CD14-positive monocyte (primary cell): ENCODE data around the gene B3GNT2. TPM values are rescaled to one million over a fixed set of nuclear protein-coding genes. Genes with fewer than 3 reads are reported as not detected.

Source experiments
- DNase-seq, 3 donors: peaks; one replicate each; pipeline ENCODE4 v3.0.0-alpha.2; 2011 to 2022
- H2AFZ ChIP-seq: 2 replicates; pipeline ENCODE4 v1.6.0; 2012; ENCODE audit warnings: mild to moderate bottlenecking, low read depth, low read length, inconsistent platforms; ENCODE audit not compliant: insufficient read depth, poor library complexity, severe bottlenecking
- H3K27ac ChIP-seq, 2 donors: 1 replicate in 1 of 2; 2 replicates in 1 of 2; pipeline ENCODE4 v1.5.1; 2012 to 2013; ENCODE audit warnings: low read length in 2 of 2, control low read depth in 1 of 2, inconsistent platforms in 1 of 2, low read depth in 1 of 2, mild to moderate bottlenecking in 1 of 2
- H3K27me3 ChIP-seq, 2 donors: one replicate each; pipeline versions ENCODE4 v1.6.0 to v1.6.1; 2011 to 2013; ENCODE audit warnings: low read length in 2 of 2; ENCODE audit not compliant: control insufficient read depth in 2 of 2, insufficient read depth in 2 of 2
- H3K36me3 ChIP-seq, 2 donors: replicated peaks in 1 of 2; 1 replicate in 1 of 2; 2 replicates in 1 of 2; pipeline versions ENCODE4 v1.5.1 to v1.6.1; 2012 to 2013; ENCODE audit warnings: low read length in 2 of 2, control low read depth in 1 of 2, inconsistent platforms in 1 of 2, mild to moderate bottlenecking in 1 of 2; ENCODE audit not compliant: insufficient read depth in 2 of 2, control insufficient read depth in 1 of 2
- H3K4me1 ChIP-seq, 2 donors: 1 replicate in 1 of 2; 2 replicates in 1 of 2; pipeline versions ENCODE4 v1.5.1 to v1.6.1; 2012 to 2013; ENCODE audit warnings: low read length in 2 of 2, control low read depth in 1 of 2, inconsistent platforms in 1 of 2, mild to moderate bottlenecking in 1 of 2, moderate library complexity in 1 of 2; ENCODE audit not compliant: insufficient read depth in 2 of 2, control insufficient read depth in 1 of 2
- H3K4me2 ChIP-seq: replicated peaks from 2 replicates; pipeline ENCODE3; 2012; ENCODE audit warnings: low read length, moderate library complexity, mild to moderate bottlenecking; ENCODE audit not compliant: poor library complexity, severe bottlenecking; ENCODE audit errors: extremely low read depth
- H3K4me3 ChIP-seq, 3 experiments: fragments of 200-600 bp in 1 of 3; sonication (generic) in 1 of 3; replicated peaks in 1 of 3; 1 replicate in 2 of 3; 2 replicates in 1 of 3; pipeline ENCODE4 v1.5.1; 2011 to 2013; ENCODE audit warnings: low read length in 3 of 3, mild to moderate bottlenecking in 3 of 3, control low read depth in 2 of 3, low read depth in 2 of 3, inconsistent platforms in 1 of 3, moderate library complexity in 1 of 3
- H3K79me2 ChIP-seq: 2 replicates; pipeline ENCODE4 v1.6.0; 2012; ENCODE audit warnings: mild to moderate bottlenecking, control low read depth, inconsistent platforms, low read length, moderate library complexity; ENCODE audit not compliant: insufficient read depth
- H3K9ac ChIP-seq: 2 replicates; pipeline ENCODE4 v1.6.0; 2017; ENCODE audit warnings: low read length, mild to moderate bottlenecking; ENCODE audit not compliant: insufficient read depth, poor library complexity, severe bottlenecking
- H3K9me3 ChIP-seq, 2 donors: replicated peaks in 1 of 2; 1 replicate in 1 of 2; 2 replicates in 1 of 2; pipeline versions ENCODE4 v1.5.1 to v1.6.1; 2012 to 2013; ENCODE audit warnings: low read length in 2 of 2, control low read depth in 1 of 2; ENCODE audit not compliant: control insufficient read depth in 1 of 2, insufficient read depth in 1 of 2
- H4K20me1 ChIP-seq: 2 replicates; pipeline ENCODE4 v1.6.0; 2012; ENCODE audit warnings: mild to moderate bottlenecking, low read length, control low read depth, moderate library complexity; ENCODE audit not compliant: insufficient read depth
- H3K27ac Mint-ChIP-seq, 7 donors: one replicate each; pipeline ENCODE4 v1.8.0; 2020; ENCODE audit warnings: mild to moderate bottlenecking in 7 of 7, mixed read lengths in 7 of 7, moderate library complexity in 6 of 7, inconsistent platforms in 2 of 7
- H3K27me3 Mint-ChIP-seq, 3 donors: one replicate each; pipeline ENCODE4 v1.8.0; 2021 to 2022; ENCODE audit warnings: low read depth in 3 of 3, mild to moderate bottlenecking in 3 of 3, mixed read lengths in 3 of 3, moderate library complexity in 3 of 3, inconsistent platforms in 1 of 3
- H3K36me3 Mint-ChIP-seq, 2 donors: one replicate each; pipeline ENCODE4 v1.8.0; 2020; ENCODE audit warnings: mixed read lengths in 2 of 2, inconsistent platforms in 1 of 2, mild to moderate bottlenecking in 1 of 2
- H3K4me1 Mint-ChIP-seq: one replicate; pipeline ENCODE4 v1.8.0; 2020; ENCODE audit warnings: mild to moderate bottlenecking, mixed read lengths
- H3K4me3 Mint-ChIP-seq, 2 donors: one replicate each; pipeline ENCODE4 v1.8.0; 2020; ENCODE audit warnings: mild to moderate bottlenecking in 2 of 2, mixed read lengths in 2 of 2, moderate library complexity in 1 of 2
- H3K9me3 Mint-ChIP-seq, 7 donors: one replicate each; pipeline ENCODE4 v1.8.0; 2020 to 2022; ENCODE audit warnings: mixed read lengths in 7 of 7, mild to moderate bottlenecking in 6 of 7, moderate library complexity in 6 of 7, inconsistent platforms in 2 of 7
- WGBS: methylation state at CpG from one replicate; pipeline ENCODE4 v1.1.5; 2013; ENCODE audit warnings: missing lambda C conversion rate; ENCODE audit not compliant: insufficient coverage; 5-methylcytosine and 5-hydroxymethylcytosine counted together
- intact Hi-C, 2 donors: fragments of 100-400 bp; cut with micrococcal nuclease; formaldehyde crosslinking; loops; one replicate each; pipeline versions ENCODE4 v1.15.0 to v1.15.1; 2023
- polyA plus RNA-seq, 3 donors: library from polyadenylated mRNA; depleted of rRNA in 1 of 3; unstranded in 2 of 3; stranded (reverse) in 1 of 3; fragments of 300-500 nt in 2 of 3; fragments of >200 nt in 1 of 3; fragmentation: Illumina TruSeq in 2 of 3; gene quantifications; 1 replicate in 2 of 3; 2 replicates in 1 of 3; pipeline ENCODE4 v1.2.3, GENCODE V29; 2012 to 2021
- TF ChIP-seq, protein P1 (sequence below): fragments of 200-600 bp; IDR thresholded peaks from one replicate; pipeline ENCODE4 v1.8.0; 2022; ENCODE audit warnings: antibody characterized with exemption, mild to moderate bottlenecking

B3GNT2 gene
- polyA plus RNA-seq, 3 donors = 15.9 to 34.7 (median 18.5) TPM

DNA sequence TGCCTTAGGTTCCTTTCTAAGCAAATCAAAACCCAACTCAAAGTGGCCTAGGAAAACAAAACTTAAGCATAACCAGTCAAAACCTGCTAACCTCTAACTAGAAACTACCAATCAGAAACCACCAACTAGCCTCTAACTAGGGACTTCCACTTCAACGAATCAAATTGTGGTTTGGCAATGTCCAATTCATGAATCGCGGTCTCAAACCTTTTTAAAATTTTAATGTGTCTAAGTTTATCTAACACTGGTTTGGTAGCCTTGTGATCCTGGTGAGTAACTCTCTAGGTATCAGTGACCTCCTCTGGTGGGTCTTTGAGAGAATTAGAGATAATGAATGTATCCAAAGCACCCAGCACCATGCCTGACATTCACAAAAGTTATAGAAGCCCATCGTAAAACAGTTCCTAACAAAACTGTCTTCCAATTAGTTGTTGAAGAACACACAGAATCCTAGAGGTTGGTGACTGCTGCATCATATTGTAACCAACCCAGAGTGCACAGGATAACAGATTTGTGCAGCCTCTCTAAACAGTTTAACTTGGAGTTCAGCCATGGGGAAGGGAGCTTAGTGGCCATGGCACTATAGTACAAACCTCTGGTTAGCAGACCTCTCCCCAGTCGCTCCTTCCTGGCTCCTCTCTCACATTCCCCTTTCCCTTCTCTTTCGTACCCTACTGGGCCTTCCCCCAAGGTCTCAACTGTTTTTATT, 45.2 kb upstream of the B3GNT2 start:
- Histone ChIP-seq H3K79me2 (no peaks in the 10 kb centered on the region), H3K27me3 (no peaks in the 10 kb centered on the region), H3K36me3 (no peaks in the 10 kb centered on the region), H4K20me1 (no peaks in the 10 kb centered on the region), H3K9me3 (peaks cover 0 to 3% of the 10 kb centered on the region in 2 donors), H3K4me1 (peaks cover 16 to 20% of the 10 kb centered on the region in 2 donors), H2AFZ (no peak overlapping the region), H3K4me3 (no peak overlapping the region), H3K4me2 (no peak overlapping the region), H3K27ac (no peak overlapping the region), H3K9ac (no peak overlapping the region)
- Mint-ChIP-seq H3K4me1 (peaks cover 30% of the 10 kb centered on the region), H3K36me3 (peaks cover 0 to 6% of the 10 kb centered on the region in 2 donors), H3K4me3 (no peak overlapping the region), H3K27me3 (no peaks in the 10 kb centered on the region), H3K9me3 (peaks cover 0 to 8% (median 0%) of the 10 kb centered on the region in 7 donors), H3K27ac (no peak overlapping the region)
- intact Hi-C loops = no loop called here
- no peak for DNase-seq
- WGBS = no CpG with 5 or more reads among the region's 6 CpGs
- TF ChIP-seq, protein P1, sequence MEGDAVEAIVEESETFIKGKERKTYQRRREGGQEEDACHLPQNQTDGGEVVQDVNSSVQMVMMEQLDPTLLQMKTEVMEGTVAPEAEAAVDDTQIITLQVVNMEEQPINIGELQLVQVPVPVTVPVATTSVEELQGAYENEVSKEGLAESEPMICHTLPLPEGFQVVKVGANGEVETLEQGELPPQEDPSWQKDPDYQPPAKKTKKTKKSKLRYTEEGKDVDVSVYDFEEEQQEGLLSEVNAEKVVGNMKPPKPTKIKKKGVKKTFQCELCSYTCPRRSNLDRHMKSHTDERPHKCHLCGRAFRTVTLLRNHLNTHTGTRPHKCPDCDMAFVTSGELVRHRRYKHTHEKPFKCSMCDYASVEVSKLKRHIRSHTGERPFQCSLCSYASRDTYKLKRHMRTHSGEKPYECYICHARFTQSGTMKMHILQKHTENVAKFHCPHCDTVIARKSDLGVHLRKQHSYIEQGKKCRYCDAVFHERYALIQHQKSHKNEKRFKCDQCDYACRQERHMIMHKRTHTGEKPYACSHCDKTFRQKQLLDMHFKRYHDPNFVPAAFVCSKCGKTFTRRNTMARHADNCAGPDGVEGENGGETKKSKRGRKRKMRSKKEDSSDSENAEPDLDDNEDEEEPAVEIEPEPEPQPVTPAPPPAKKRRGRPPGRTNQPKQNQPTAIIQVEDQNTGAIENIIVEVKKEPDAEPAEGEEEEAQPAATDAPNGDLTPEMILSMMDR = no peak

DNA sequence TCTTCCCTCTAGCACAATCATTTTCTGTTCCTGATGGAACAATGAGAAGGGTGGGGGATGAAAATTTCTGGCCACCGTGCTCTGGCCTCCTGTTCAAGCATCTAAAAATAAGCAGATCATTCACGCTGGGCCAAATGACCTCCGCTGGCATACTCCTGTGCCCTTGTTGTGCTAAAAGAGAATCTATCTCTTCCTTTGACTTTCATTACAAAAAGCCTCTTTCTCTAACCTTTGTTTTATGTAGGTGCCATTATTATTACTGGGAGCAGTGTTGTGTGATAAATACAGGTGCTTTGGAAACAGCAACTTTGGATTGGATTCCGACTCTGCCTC, 44.6 kb upstream of the B3GNT2 start:
- Mint-ChIP-seq H3K9me3 (peaks cover 0 to 9% (median 2%) of the 10 kb centered on the region in 7 donors), H3K4me3 (no peak overlapping the region), H3K27me3 (no peaks in the 10 kb centered on the region), H3K4me1 (peaks cover 28% of the 10 kb centered on the region), H3K36me3 (peaks cover 0 to 6% of the 10 kb centered on the region in 2 donors), H3K27ac (no peak overlapping the region)
- no peaks in the 10 kb centered on the region for H3K36me3 ChIP-seq
- peaks cover 16 to 18% of the 10 kb centered on the region in 2 donors for H3K4me1 ChIP-seq
- WGBS = no CpG with 5 or more reads among the region's 4 CpGs
- H3K9me3 ChIP-seq = peaks cover 0 to 4% of the 10 kb centered on the region in 2 donors
- intact Hi-C loops = no loop called here
- TF ChIP-seq, protein P1 = no peak
- H3K27ac ChIP-seq = no peak overlapping the region
- no peak for DNase-seq
- H3K9ac ChIP-seq = no peak overlapping the region
- H2AFZ ChIP-seq = no peak overlapping the region
- no peaks in the 10 kb centered on the region for H3K27me3 ChIP-seq
- H3K4me3 ChIP-seq = no peak overlapping the region
- H4K20me1 ChIP-seq = no peaks in the 10 kb centered on the region
- no peaks in the 10 kb centered on the region for H3K79me2 ChIP-seq
- no peak overlapping the region for H3K4me2 ChIP-seq
